ENCODE data around the gene PIWIL4.

The PIWIL4 gene

GRCh38 chr11:94650756-94651155 is 83.6 kb downstream of the PIWIL4 start:
- no peak overlapping the region for H2AFZ ChIP-seq (ENCODE audit: low read depth, low read length, severe bottlenecking)

GRCh38 chr11:94652735-94653284 is 85.6 kb downstream of the PIWIL4 start:
- Histone ChIP-seq H3K9me3 (ENCODE audit: insufficient read depth, low read length) (no peaks in the 10 kb centered on the region), H3F3A (ENCODE audit: insufficient read depth) (no peaks in the 10 kb centered on the region), H3K4me3 (ENCODE audit: insufficient read depth, low read length, poor library complexity, severe bottlenecking) (no peak overlapping the region), H3K9me2 (replicated peaks; ENCODE audit: insufficient read depth, low read length) (no peaks in the 10 kb centered on the region), H3K36me3 (ENCODE audit: low read length) (no peaks in the 10 kb centered on the region), H4K20me1 (ENCODE audit: low read depth, low read length) (no peaks in the 10 kb centered on the region), H3K27me3 (ENCODE audit: low read length) (no peaks in the 10 kb centered on the region), H3K9ac (ENCODE audit: low read length) (no peak overlapping the region), H3K79me2 (ENCODE audit: insufficient read depth, low read length) (no peaks in the 10 kb centered on the region), H3K4me2 (ENCODE audit: low read depth, low read length, poor library complexity, severe bottlenecking) (no peak overlapping the region), H2AFZ (ENCODE audit: low read depth, low read length, severe bottlenecking) (no peak overlapping the region), H3K27ac (ENCODE audit: low read depth, low read length) (no peak overlapping the region)
- TF ChIP-seq EZH2phosphoT487 (conservative IDR thresholded peaks at IDR 0.05; ENCODE audit: low read length) (no peak), CTCF (IDR thresholded peaks at IDR 0.05; ENCODE audit: insufficient read depth, low read length, poor library complexity, severe bottlenecking) (no peak)

More at GRCh38 chr11:94650756-94651155, 83.6 kb downstream of the PIWIL4 start:
- Histone ChIP-seq H3K4me2 (ENCODE audit: low read depth, low read length, poor library complexity, severe bottlenecking) (no peak overlapping the region), H3K27me3 (ENCODE audit: low read length) (no peaks in the 10 kb centered on the region), H3K9ac (ENCODE audit: low read length) (no peak overlapping the region), H3K9me3 (ENCODE audit: insufficient read depth, low read length) (no peaks in the 10 kb centered on the region), H3K36me3 (ENCODE audit: low read length) (no peaks in the 10 kb centered on the region), H3K4me3 (ENCODE audit: insufficient read depth, low read length, poor library complexity, severe bottlenecking) (no peak overlapping the region), H3F3A (ENCODE audit: insufficient read depth) (no peaks in the 10 kb centered on the region), H3K27ac (ENCODE audit: low read depth, low read length) (no peak overlapping the region), H3K79me2 (ENCODE audit: insufficient read depth, low read length) (no peaks in the 10 kb centered on the region), H3K9me2 (replicated peaks; ENCODE audit: insufficient read depth, low read length) (no peaks in the 10 kb centered on the region), H4K20me1 (ENCODE audit: low read depth, low read length) (no peaks in the 10 kb centered on the region)
- TF ChIP-seq CTCF (IDR thresholded peaks at IDR 0.05; ENCODE audit: insufficient read depth, low read length, poor library complexity, severe bottlenecking) (no peak), EZH2phosphoT487 (conservative IDR thresholded peaks at IDR 0.05; ENCODE audit: low read length) (no peak)

GRCh38 chr11:94653561-94653960 is 86.4 kb downstream of the PIWIL4 start:
- no peak overlapping the region for H3K4me3 ChIP-seq (ENCODE audit: insufficient read depth, low read length, poor library complexity, severe bottlenecking)
- H4K20me1 ChIP-seq (ENCODE audit: low read depth, low read length): no peaks in the 10 kb centered on the region
- no peak overlapping the region for H3K4me2 ChIP-seq (ENCODE audit: low read depth, low read length, poor library complexity, severe bottlenecking)
- no peak overlapping the region for H3K9ac ChIP-seq (ENCODE audit: low read length)
- no peaks in the 10 kb centered on the region for H3F3A ChIP-seq (ENCODE audit: insufficient read depth)
- TF ChIP-seq EZH2phosphoT487 (conservative IDR thresholded peaks at IDR 0.05; ENCODE audit: low read length): no peak
- TF ChIP-seq CTCF (IDR thresholded peaks at IDR 0.05; ENCODE audit: insufficient read depth, low read length, poor library complexity, severe bottlenecking): no peak
- H3K9me3 ChIP-seq (ENCODE audit: insufficient read depth, low read length): no peaks in the 10 kb centered on the region
- no peaks in the 10 kb centered on the region for H3K27me3 ChIP-seq (ENCODE audit: low read length)
- no peak overlapping the region for H2AFZ ChIP-seq (ENCODE audit: low read depth, low read length, severe bottlenecking)
- H3K9me2 ChIP-seq (replicated peaks; ENCODE audit: insufficient read depth, low read length): no peaks in the 10 kb centered on the region
- no peaks in the 10 kb centered on the region for H3K36me3 ChIP-seq (ENCODE audit: low read length)
- no peaks in the 10 kb centered on the region for H3K79me2 ChIP-seq (ENCODE audit: insufficient read depth, low read length)
- H3K27ac ChIP-seq (ENCODE audit: low read depth, low read length): no peak overlapping the region

All from SU-DHL-6 (cell line).